ENCODE results near the gene PPP6R1.

PPP6R1 gene

GRCh38 chr19:55283548-55284377 is 24.9 kb upstream of the PPP6R1 start, which contains the start of gene BRSK1:
BRSK1 (plus strand) TSS chr19:55283997; CDS start chr19:55284443, 446 bp downstream.
- DNase-seq: no peak

GRCh38 chr19:55279770-55280643 is 21.2 kb upstream of the PPP6R1 start, which contains the start of gene HSPBP1:
HSPBP1 (minus strand) TSS chr19:55280110; CDS start chr19:55279608, 502 bp downstream.
- peak; percentile 85 for DNase-seq

- DNase-seq: no peak
Measured at GRCh38 chr19:55279340-55279739, 20.5 kb upstream of the PPP6R1 start.

- DNase-seq: no peak
Measured at GRCh38 chr19:55278391-55279135, 19.7 kb upstream of the PPP6R1 start.

- no peak for DNase-seq
Measured at GRCh38 chr19:55277494-55277893, 18.7 kb upstream of the PPP6R1 start.

GRCh38 chr19:55276720-55277430 is 18.1 kb upstream of the PPP6R1 start:
- no peak for DNase-seq

GRCh38 chr19:55275851-55276719 is 17.3 kb upstream of the PPP6R1 start:
- peak; percentile 33 for DNase-seq

GRCh38 chr19:55273978-55274707 is 15.3 kb upstream of the PPP6R1 start:
- no peak for DNase-seq

GRCh38 chr19:55272142-55272541 is 13.3 kb upstream of the PPP6R1 start:
- DNase-seq: no peak

- no peak for DNase-seq
Measured at GRCh38 chr19:55270172-55270942, 11.5 kb upstream of the PPP6R1 start.

GRCh38 chr19:55269299-55269698 is 10.5 kb upstream of the PPP6R1 start:
- no peak for DNase-seq

- no peak for DNase-seq
Measured at GRCh38 chr19:55266840-55267239, 8.0 kb upstream of the PPP6R1 start.

GRCh38 chr19:55266404-55266803 is 7.6 kb upstream of the PPP6R1 start:
- DNase-seq: no peak

GRCh38 chr19:55265723-55266386 is 7.0 kb upstream of the PPP6R1 start:
- no peak for DNase-seq

- no peak for DNase-seq
Measured at GRCh38 chr19:55265173-55265572, 6.4 kb upstream of the PPP6R1 start.

- no peak for DNase-seq
Measured at GRCh38 chr19:55264531-55264930, 5.7 kb upstream of the PPP6R1 start.

GRCh38 chr19:55262359-55262758 is 3.5 kb upstream of the PPP6R1 start:
- no peak for DNase-seq

GRCh38 chr19:55261671-55262126 is 2.9 kb upstream of the PPP6R1 start:
- no peak for DNase-seq
